GM19238 (cell line): ENCODE results near the gene ITFG1.
"Not testable (repeated sequence)": the region's sequence is repeated elsewhere in the genome, so short reads cannot be mapped to it uniquely, and the experiment has no call there.

ENCODE experiments used
- DNase-seq: peaks from one replicate; pipeline ENCODE4 v3.0.0; 2011; ENCODE audit warnings: low spot score; ENCODE audit not compliant: insufficient read length

ITFG1 gene

GRCh38 chr16:47424846-47425245 lies 36.0 kb downstream of the ITFG1 start:
- DNase-seq = no peak

- no peak for DNase-seq
Observed at GRCh38 chr16:47416869-47417268, 44.0 kb downstream of the ITFG1 start.

- no peak for DNase-seq
Observed at GRCh38 chr16:47413041-47413440, 47.8 kb downstream of the ITFG1 start.

- DNase-seq = no peak
Observed at GRCh38 chr16:47408491-47408890, 52.4 kb downstream of the ITFG1 start.

GRCh38 chr16:47395733-47396498 lies 64.9 kb downstream of the ITFG1 start:
- DNase-seq = no peak

GRCh38 chr16:47392081-47392480 lies 68.8 kb downstream of the ITFG1 start:
- DNase-seq = peak; percentile 5

GRCh38 chr16:47388705-47389104 lies 72.2 kb downstream of the ITFG1 start:
- no peak for DNase-seq

- DNase-seq = no peak
Observed at GRCh38 chr16:47387026-47387734, 73.7 kb downstream of the ITFG1 start.

GRCh38 chr16:47386201-47386718 lies 74.6 kb downstream of the ITFG1 start:
- no peak for DNase-seq

- no peak for DNase-seq
Observed at GRCh38 chr16:47382362-47382761, 78.5 kb downstream of the ITFG1 start.

- DNase-seq = no peak
Observed at GRCh38 chr16:47377154-47377553, 83.7 kb downstream of the ITFG1 start.

GRCh38 chr16:47375423-47375822 lies 85.4 kb downstream of the ITFG1 start:
- no peak for DNase-seq

GRCh38 chr16:47374629-47375028 lies 86.2 kb downstream of the ITFG1 start:
- DNase-seq = no peak

- DNase-seq = no peak
Observed at GRCh38 chr16:47371271-47372014, 89.4 kb downstream of the ITFG1 start.

GRCh38 chr16:47370536-47370935 lies 90.3 kb downstream of the ITFG1 start:
- DNase-seq = no peak

- DNase-seq = no peak
Observed at GRCh38 chr16:47366228-47366627, 94.6 kb downstream of the ITFG1 start.

GRCh38 chr16:47363761-47364160 lies 97.1 kb downstream of the ITFG1 start:
- no peak for DNase-seq

- DNase-seq = no peak
Observed at GRCh38 chr16:47359478-47359877, 101.4 kb downstream of the ITFG1 start.

GRCh38 chr16:47358816-47359215 lies 102.0 kb downstream of the ITFG1 start:
- no peak for DNase-seq

- not testable (repeated sequence) for DNase-seq
Observed at GRCh38 chr16:47349029-47349428, 111.8 kb downstream of the ITFG1 start.

GRCh38 chr16:47347021-47347696 lies 113.7 kb downstream of the ITFG1 start:
- not testable (repeated sequence) for DNase-seq
